Panc1 (cell line): Measurements from ENCODE around the gene KANK4. TPM values are rescaled to one million over a fixed set of nuclear protein-coding genes. Genes with fewer than 3 reads are reported as not detected.

Experiments used
- ATAC-seq: fragments of 200-7000 bp; cut with Tn5 transposase; 2 replicates; pipeline ENCODE4 v1.9.1; 2020; ENCODE audit warnings: mild to moderate bottlenecking, moderate library complexity
- BruUV-seq: library from RNA; stranded (reverse); fragments of 400-500 nt; replicated peaks from 2 replicates; lab custom pipeline; 2021; lab: Mats Ljungman, UMichigan
- CTCF ChIA-PET: fragments of 300-600 bp; sonication (Branson Sonifier 250); formaldehyde crosslinking; loops from one replicate; lab custom pipeline; 2022; ENCODE audit warnings: antibody characterized with exemption; lab: Charles Lee
- POLR2A ChIA-PET: fragments of 300-600 bp; sonication (Branson Sonifier 250); formaldehyde crosslinking; loops from one replicate; lab custom pipeline; 2022; ENCODE audit warnings: antibody characterized with exemption; lab: Charles Lee
- DNase-seq: peaks from one replicate; pipeline ENCODE4 v3.0.0-alpha.2; 2010; ENCODE audit warnings: low read depth, low spot score
- H3K27ac ChIP-seq: 2 replicates; pipeline ENCODE4 v1.5.1; 2011; ENCODE audit warnings: mild to moderate bottlenecking, low read length, inconsistent platforms
- H3K27me3 ChIP-seq: fragments of 200-500 bp; sonication (Bioruptor generic); 2 replicates; pipeline ENCODE4 v1.6.0; 2014; ENCODE audit warnings: low read length, inconsistent platforms; ENCODE audit not compliant: control insufficient read depth, insufficient read depth
- H3K36me3 ChIP-seq: fragments of 200-500 bp; sonication (Bioruptor generic); 2 replicates; pipeline ENCODE4 v1.5.1; 2014; ENCODE audit warnings: inconsistent platforms, mild to moderate bottlenecking, low read length, moderate library complexity; ENCODE audit not compliant: control insufficient read depth, insufficient read depth
- H3K4me1 ChIP-seq: 2 replicates; pipeline ENCODE4 v1.5.1; 2011; ENCODE audit warnings: inconsistent platforms, mild to moderate bottlenecking, low read length, moderate library complexity; ENCODE audit not compliant: control insufficient read depth, insufficient read depth
- H3K4me3 ChIP-seq, 2 experiments: 2 replicates each; pipeline ENCODE4 v1.5.1; 2011 to 2012; ENCODE audit warnings: low read depth in 2 of 2, low read length in 2 of 2, mild to moderate bottlenecking in 2 of 2, inconsistent platforms in 1 of 2, moderate library complexity in 1 of 2
- H3K9me3 ChIP-seq: fragments of 200-500 bp; sonication (Bioruptor generic); 2 replicates; pipeline ENCODE4 v1.5.1; 2014; ENCODE audit warnings: low read depth, mild to moderate bottlenecking, inconsistent platforms, low read length, moderate library complexity; ENCODE audit not compliant: control insufficient read depth, insufficient read depth
- CTCF ChIP-seq: fragments of 450-650 bp; IDR thresholded peaks from 2 replicates; pipeline ENCODE4 v1.5.1; 2017; ENCODE audit warnings: mild to moderate bottlenecking
- POLR2AphosphoS5 ChIP-seq: IDR thresholded peaks from 2 replicates; pipeline ENCODE4 v1.6.1; 2012; ENCODE audit warnings: mild to moderate bottlenecking, low read depth, low read length, moderate library complexity
- SIN3A ChIP-seq: IDR thresholded peaks from 2 replicates; pipeline ENCODE4 v1.6.1; 2012; ENCODE audit warnings: low read depth, mild to moderate bottlenecking, low read length, moderate library complexity, borderline replicate concordance; ENCODE audit not compliant: insufficient read depth
- TCF7L2 ChIP-seq: IDR thresholded peaks from 2 replicates; pipeline ENCODE4 v1.6.1; 2011; ENCODE audit warnings: mild to moderate bottlenecking, low read depth, low read length, inconsistent platforms
- in situ Hi-C: cut with HindIII; loops from 2 replicates; pipeline ENCODE4 v1.10.0; 2016; ENCODE audit warnings: low sequenced_read_pairs, low pct_unique_long_range_greater_than_20kb
- intact Hi-C: fragments of 100-400 bp; cut with micrococcal nuclease; formaldehyde crosslinking; loops from one replicate; pipeline ENCODE4 v1.10.0; 2022; ENCODE audit not compliant: unreplicated experiment
- total RNA-seq: library from RNA; stranded (reverse); gene quantifications from one replicate; pipeline ENCODE4 v1.2.1, GENCODE V29; 2021; ENCODE audit not compliant: unreplicated experiment
- TF ChIP-seq, protein P1 (sequence below), 2 experiments: IDR thresholded peaks; 2 replicates each; pipeline ENCODE4 v1.6.1; 2011 to 2012; ENCODE audit warnings: low read depth in 2 of 2, control low read depth in 1 of 2, low read length in 1 of 2, mild to moderate bottlenecking in 1 of 2, moderate library complexity in 1 of 2; ENCODE audit not compliant: insufficient read depth in 1 of 2

Gene KANK4
- total RNA-seq, 1 experiment from 2014 or later, result 0.18 TPM

- BruUV-seq, result no TSS peak
- Histone ChIP-seq H3K9me3 (no peaks in the 10 kb centered on the region), H3K4me3 (no peak within 1 kb of the TSS), H3K36me3 (no peaks in the 10 kb centered on the region), H3K27ac (no peak within 1 kb of the TSS), H3K4me1 (no peaks in the 10 kb centered on the region), H3K27me3 (no peaks in the 10 kb centered on the region)
- intact Hi-C loops (no loop called here), in situ Hi-C loops (no loop called here)
- TF ChIP-seq TCF7L2 (no peak), POLR2AphosphoS5 (no peak), SIN3A (no peak), CTCF (no peak)
- TF ChIP-seq, protein P1, sequence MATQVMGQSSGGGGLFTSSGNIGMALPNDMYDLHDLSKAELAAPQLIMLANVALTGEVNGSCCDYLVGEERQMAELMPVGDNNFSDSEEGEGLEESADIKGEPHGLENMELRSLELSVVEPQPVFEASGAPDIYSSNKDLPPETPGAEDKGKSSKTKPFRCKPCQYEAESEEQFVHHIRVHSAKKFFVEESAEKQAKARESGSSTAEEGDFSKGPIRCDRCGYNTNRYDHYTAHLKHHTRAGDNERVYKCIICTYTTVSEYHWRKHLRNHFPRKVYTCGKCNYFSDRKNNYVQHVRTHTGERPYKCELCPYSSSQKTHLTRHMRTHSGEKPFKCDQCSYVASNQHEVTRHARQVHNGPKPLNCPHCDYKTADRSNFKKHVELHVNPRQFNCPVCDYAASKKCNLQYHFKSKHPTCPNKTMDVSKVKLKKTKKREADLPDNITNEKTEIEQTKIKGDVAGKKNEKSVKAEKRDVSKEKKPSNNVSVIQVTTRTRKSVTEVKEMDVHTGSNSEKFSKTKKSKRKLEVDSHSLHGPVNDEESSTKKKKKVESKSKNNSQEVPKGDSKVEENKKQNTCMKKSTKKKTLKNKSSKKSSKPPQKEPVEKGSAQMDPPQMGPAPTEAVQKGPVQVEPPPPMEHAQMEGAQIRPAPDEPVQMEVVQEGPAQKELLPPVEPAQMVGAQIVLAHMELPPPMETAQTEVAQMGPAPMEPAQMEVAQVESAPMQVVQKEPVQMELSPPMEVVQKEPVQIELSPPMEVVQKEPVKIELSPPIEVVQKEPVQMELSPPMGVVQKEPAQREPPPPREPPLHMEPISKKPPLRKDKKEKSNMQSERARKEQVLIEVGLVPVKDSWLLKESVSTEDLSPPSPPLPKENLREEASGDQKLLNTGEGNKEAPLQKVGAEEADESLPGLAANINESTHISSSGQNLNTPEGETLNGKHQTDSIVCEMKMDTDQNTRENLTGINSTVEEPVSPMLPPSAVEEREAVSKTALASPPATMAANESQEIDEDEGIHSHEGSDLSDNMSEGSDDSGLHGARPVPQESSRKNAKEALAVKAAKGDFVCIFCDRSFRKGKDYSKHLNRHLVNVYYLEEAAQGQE (IDR thresholded peaks at IDR 0.05; ENCODE audit: insufficient read depth in 1 of 2, low read depth in 2 of 2, low read length in 1 of 2), result no peak
- ChIA-PET CTCF (no interaction called here), POLR2A (no interaction called here)
- no peak for ATAC-seq
- no peak for DNase-seq
Observed at GRCh38 chr1:62194651-62195544, 124.3 kb downstream of the KANK4 start, which contains the start of gene L1TD1. Gene L1TD1 (plus strand): TSS chr1:62194849. CDS start chr1:62206629, 11,780 bp downstream.

GRCh38 chr1:62188111-62188510 is 131.1 kb downstream of the KANK4 start:
- Histone ChIP-seq H3K4me1 (no peaks in the 10 kb centered on the region), H3K4me3 (no peak overlapping the region), H3K36me3 (no peaks in the 10 kb centered on the region), H3K27ac (no peak overlapping the region), H3K27me3 (no peaks in the 10 kb centered on the region), H3K9me3 (no peaks in the 10 kb centered on the region)
- DNase-seq (no peak), ATAC-seq (no peak)
- intact Hi-C loops (no loop called here), in situ Hi-C loops (no loop called here)
- BruUV-seq, result no TSS peak
- ChIA-PET POLR2A (no interaction called here), CTCF (no interaction called here)
- TF ChIP-seq, protein P1 (IDR thresholded peaks at IDR 0.05; ENCODE audit: insufficient read depth in 1 of 2, low read depth in 2 of 2, low read length in 1 of 2), result no peak
- TF ChIP-seq SIN3A (no peak), TCF7L2 (no peak), POLR2AphosphoS5 (no peak), CTCF (no peak)
